Measurements from ENCODE around the gene MAPRE2. TPM values are rescaled to one million over a fixed set of nuclear protein-coding genes. Genes with fewer than 3 reads are reported as not detected.

The MAPRE2 gene
- total and polyA plus RNA-seq, 2 experiments from 2014 or later = 11.2 to 16.1 TPM

GRCh38 chr18:35157181-35157580 lies 116.0 kb downstream of the MAPRE2 start:
- H3K4me2 ChIP-seq (ENCODE audit: unreplicated experiment) = no peak overlapping the region
- H3K9ac ChIP-seq = no peak overlapping the region
- no peaks in the 10 kb centered on the region for H4K20me1 ChIP-seq (ENCODE audit: insufficient read depth)
- H3K36me3 ChIP-seq (ENCODE audit: low read depth) = no peaks in the 10 kb centered on the region
- H3K9me3 ChIP-seq (ENCODE audit: low read depth) = no peaks in the 10 kb centered on the region
- no peak overlapping the region for H3K4me3 ChIP-seq
- H3K4me1 ChIP-seq (ENCODE audit: insufficient read depth) = no peaks in the 10 kb centered on the region
- no peaks in the 10 kb centered on the region for H3F3A ChIP-seq (ENCODE audit: insufficient read depth)
- H3K27ac ChIP-seq = no peak overlapping the region
- in situ Hi-C loops (cut with MboI) = no loop called here
- H3K27me3 ChIP-seq (replicated peaks; ENCODE audit: insufficient read depth) = no peaks in the 10 kb centered on the region
- no peak overlapping the region for H2AFZ ChIP-seq
- TF ChIP-seq EZH2 (IDR thresholded peaks at IDR 0.05; ENCODE audit: insufficient read depth, poor library complexity, severe bottlenecking) (no peak), EZH2phosphoT487 (IDR thresholded peaks at IDR 0.05; ENCODE audit: insufficient read depth, low read depth) (no peak)
- no peaks in the 10 kb centered on the region for H3K79me2 ChIP-seq (ENCODE audit: insufficient read depth)
- no peaks in the 10 kb centered on the region for H3K9me2 ChIP-seq (ENCODE audit: insufficient read depth)
- no peak for DNase-seq
- WGBS, 2 experiments (ENCODE audit: low coverage in 1 of 2, low lambda C conversion rate in 2 of 2, missing lambda C conversion rate in 2 of 2) = 82 to 88% methylated on average over 4 of the region's 4 CpGs

- DNase-seq = no peak
- Histone ChIP-seq H3K27ac (no peak overlapping the region), H3F3A (ENCODE audit: insufficient read depth) (no peaks in the 10 kb centered on the region), H3K4me2 (ENCODE audit: unreplicated experiment) (no peak overlapping the region), H3K4me1 (ENCODE audit: insufficient read depth) (no peaks in the 10 kb centered on the region), H3K9ac (no peak overlapping the region), H3K4me3 (no peak overlapping the region), H3K27me3 (replicated peaks; ENCODE audit: insufficient read depth) (0 out of 2 replicates have a peak, but pooled peaks cover 2% of the 10 kb centered on the region), H3K9me3 (ENCODE audit: low read depth) (no peaks in the 10 kb centered on the region), H3K79me2 (ENCODE audit: insufficient read depth) (no peaks in the 10 kb centered on the region), H3K36me3 (ENCODE audit: low read depth) (no peaks in the 10 kb centered on the region), H2AFZ (no peak overlapping the region), H3K9me2 (ENCODE audit: insufficient read depth) (no peaks in the 10 kb centered on the region), H4K20me1 (ENCODE audit: insufficient read depth) (no peaks in the 10 kb centered on the region)
- TF ChIP-seq EZH2phosphoT487 (IDR thresholded peaks at IDR 0.05; ENCODE audit: insufficient read depth, low read depth) (no peak), EZH2 (IDR thresholded peaks at IDR 0.05; ENCODE audit: insufficient read depth, poor library complexity, severe bottlenecking) (no peak)
- in situ Hi-C loops (cut with MboI) = no loop called here
- WGBS, 2 experiments (ENCODE audit: low coverage in 1 of 2, low lambda C conversion rate in 2 of 2, missing lambda C conversion rate in 2 of 2) = 72 to 76% methylated on average over 5 of the region's 5 CpGs
Measured at GRCh38 chr18:35158728-35159450, 117.7 kb downstream of the MAPRE2 start.

- Histone ChIP-seq H3K9me2 (ENCODE audit: insufficient read depth) (no peaks in the 10 kb centered on the region), H3K9me3 (ENCODE audit: low read depth) (no peaks in the 10 kb centered on the region), H3K9ac (no peak overlapping the region), H4K20me1 (ENCODE audit: insufficient read depth) (no peaks in the 10 kb centered on the region), H3K27me3 (replicated peaks; ENCODE audit: insufficient read depth) (0 out of 2 replicates have a peak, but pooled peaks cover 9% of the 10 kb centered on the region), H3K27ac (no peak overlapping the region), H3F3A (ENCODE audit: insufficient read depth) (no peaks in the 10 kb centered on the region), H3K36me3 (ENCODE audit: low read depth) (no peaks in the 10 kb centered on the region), H3K79me2 (ENCODE audit: insufficient read depth) (no peaks in the 10 kb centered on the region), H3K4me1 (ENCODE audit: insufficient read depth) (no peaks in the 10 kb centered on the region), H2AFZ (no peak overlapping the region), H3K4me2 (ENCODE audit: unreplicated experiment) (no peak overlapping the region), H3K4me3 (no peak overlapping the region)
- WGBS, 2 experiments (ENCODE audit: low coverage in 1 of 2, low lambda C conversion rate in 2 of 2, missing lambda C conversion rate in 2 of 2) = 47 to 49% methylated on average over 3 of the region's 3 CpGs
- in situ Hi-C loops (cut with MboI) = no loop called here
- peak; percentile 20 for DNase-seq
- TF ChIP-seq EZH2 (IDR thresholded peaks at IDR 0.05; ENCODE audit: insufficient read depth, poor library complexity, severe bottlenecking) (no peak), EZH2phosphoT487 (IDR thresholded peaks at IDR 0.05; ENCODE audit: insufficient read depth, low read depth) (no peak)
Measured at GRCh38 chr18:35159782-35160181, 118.6 kb downstream of the MAPRE2 start.

DNA sequence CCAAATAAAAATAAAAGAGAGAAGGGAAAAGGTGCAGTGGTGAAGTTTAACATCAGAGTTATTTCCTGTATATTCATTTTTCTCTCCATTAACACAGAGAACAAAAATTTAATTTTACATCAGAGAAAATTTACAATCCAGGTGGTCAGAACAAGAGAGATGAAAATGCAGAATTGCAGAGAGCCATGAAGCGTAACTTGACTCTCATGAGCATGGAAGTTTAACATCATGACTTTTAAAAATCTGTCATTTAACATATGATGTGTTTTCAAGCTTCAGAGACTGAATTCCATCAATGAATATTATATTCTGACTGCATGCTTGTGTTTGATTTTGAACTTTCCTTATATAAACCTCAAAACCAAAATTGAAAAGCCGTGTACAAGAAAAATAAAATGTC lies 120.3 kb downstream of the MAPRE2 start:
- no peaks in the 10 kb centered on the region for H3K36me3 ChIP-seq (ENCODE audit: low read depth)
- H3K4me2 ChIP-seq (ENCODE audit: unreplicated experiment) = no peak overlapping the region
- no peaks in the 10 kb centered on the region for H3F3A ChIP-seq (ENCODE audit: insufficient read depth)
- DNase-seq = no peak
- H4K20me1 ChIP-seq (ENCODE audit: insufficient read depth) = no peaks in the 10 kb centered on the region
- H3K9me2 ChIP-seq (ENCODE audit: insufficient read depth) = no peaks in the 10 kb centered on the region
- no peaks in the 10 kb centered on the region for H3K9me3 ChIP-seq (ENCODE audit: low read depth)
- no peak for TF ChIP-seq EZH2 (IDR thresholded peaks at IDR 0.05; ENCODE audit: insufficient read depth, poor library complexity, severe bottlenecking)
- no peak for TF ChIP-seq EZH2phosphoT487 (IDR thresholded peaks at IDR 0.05; ENCODE audit: insufficient read depth, low read depth)
- H3K9ac ChIP-seq = no peak overlapping the region
- no peak overlapping the region for H3K27ac ChIP-seq
- WGBS, 2 experiments (ENCODE audit: low coverage in 1 of 2, low lambda C conversion rate in 2 of 2, missing lambda C conversion rate in 2 of 2) = 55 to 69% methylated on average over 2 of the region's 2 CpGs
- in situ Hi-C loops (cut with MboI) = no loop called here
- H3K27me3 ChIP-seq (replicated peaks; ENCODE audit: insufficient read depth) = 0 out of 2 replicates have a peak, but pooled peaks cover 9% of the 10 kb centered on the region
- no peaks in the 10 kb centered on the region for H3K4me1 ChIP-seq (ENCODE audit: insufficient read depth)
- H3K4me3 ChIP-seq = no peak overlapping the region
- H3K79me2 ChIP-seq (ENCODE audit: insufficient read depth) = no peaks in the 10 kb centered on the region
- H2AFZ ChIP-seq = no peak overlapping the region
